GM10266 (cell line): ENCODE data around the gene AMER2.
"Not testable (repeated sequence)": the region's sequence is repeated elsewhere in the genome, so short reads cannot be mapped to it uniquely, and the experiment has no call there.

ENCODE experiments used
- DNase-seq: peaks from one replicate; pipeline ENCODE4 v3.0.0; 2012; ENCODE audit errors: extremely low spot score
- CTCF ChIP-seq: IDR thresholded peaks from 2 replicates; pipeline ENCODE4 v1.5.1; 2012; ENCODE audit warnings: mild to moderate bottlenecking, low read depth; ENCODE audit not compliant: control insufficient read depth, insufficient read depth; ENCODE audit errors: missing control alignments

The AMER2 gene

GRCh38 chr13:25169356-25169755 lies 2.7 kb downstream of the AMER2 start:
- no peak for TF ChIP-seq CTCF
- DNase-seq = no peak

- no peak for TF ChIP-seq CTCF
- DNase-seq = no peak
Observed at GRCh38 chr13:25168790-25169189, 3.3 kb downstream of the AMER2 start.

DNA sequence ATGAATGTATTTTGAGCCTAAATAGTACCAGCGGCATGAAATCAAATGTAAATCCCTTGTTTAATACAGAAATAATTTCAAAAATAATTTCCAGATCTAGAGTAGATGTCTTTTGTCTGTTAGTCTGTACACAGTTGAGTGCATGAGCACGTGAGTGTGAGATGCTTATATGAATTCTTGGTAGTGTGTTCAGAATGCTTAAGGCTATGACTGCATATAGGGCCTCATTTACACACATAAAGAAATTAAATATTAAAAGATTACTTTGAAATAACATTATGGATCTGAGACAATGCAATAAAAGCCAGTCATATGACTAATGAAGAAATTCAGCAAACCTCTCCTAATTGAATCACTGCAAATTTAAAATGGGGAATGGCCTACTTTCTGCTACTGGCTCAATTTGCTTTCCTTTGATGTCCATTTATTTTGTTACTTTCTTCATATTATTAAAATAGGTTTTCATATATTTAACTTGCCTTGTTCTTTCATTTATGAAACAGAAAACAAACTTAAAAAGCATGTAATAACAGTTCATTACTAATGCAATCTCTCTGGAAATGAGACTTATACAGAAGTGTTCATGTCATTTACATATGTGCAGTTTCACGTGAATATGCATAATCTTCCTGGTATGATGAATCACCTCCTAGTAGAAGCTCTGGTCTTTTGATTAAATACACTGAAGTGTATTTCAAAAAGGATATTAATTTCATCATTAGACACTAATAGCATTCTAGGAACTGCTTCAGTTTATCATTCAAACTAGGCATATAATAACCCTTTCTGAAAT lies 4.5 kb downstream of the AMER2 start:
- no peak for TF ChIP-seq CTCF
- DNase-seq = no peak

- DNase-seq = no peak
- TF ChIP-seq CTCF = no peak
Observed at GRCh38 chr13:25166306-25166705, 5.8 kb downstream of the AMER2 start.

GRCh38 chr13:25165663-25166062 lies 6.4 kb downstream of the AMER2 start:
- no peak for DNase-seq
- no peak for TF ChIP-seq CTCF

- DNase-seq = not testable (repeated sequence)
Observed at GRCh38 chr13:25165163-25165562, 6.9 kb downstream of the AMER2 start.

DNA sequence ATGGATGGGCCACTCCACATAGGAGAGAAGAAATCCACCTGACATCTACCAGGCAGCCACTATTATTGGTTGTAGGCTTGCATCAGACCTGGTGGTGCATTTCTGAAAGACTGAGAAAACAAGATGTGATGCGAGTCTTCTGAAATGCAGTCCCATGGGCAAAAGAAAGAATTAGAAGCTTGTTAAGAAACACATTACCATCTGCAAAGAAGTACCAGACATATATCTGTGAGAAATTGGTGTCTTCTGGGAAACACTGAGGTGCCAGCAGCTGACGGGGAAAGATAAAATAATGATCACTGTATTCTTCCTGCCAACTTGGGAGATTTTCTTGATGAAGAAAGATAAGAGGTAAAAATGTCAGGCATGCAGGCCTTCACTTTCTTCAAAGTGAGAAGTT lies 14.4 kb downstream of the AMER2 start:
- DNase-seq = no peak
- no peak for TF ChIP-seq CTCF

GRCh38 chr13:25153736-25154135 lies 18.4 kb downstream of the AMER2 start:
- no peak for DNase-seq
- no peak for TF ChIP-seq CTCF
